ENCODE data around the gene RAB3C. TPM values are rescaled to one million over a fixed set of nuclear protein-coding genes. Genes with fewer than 3 reads are reported as not detected.
"Not testable (repeated sequence)": the region's sequence is repeated elsewhere in the genome, so short reads cannot be mapped to it uniquely, and the experiment has no call there.

RAB3C gene
- total RNA-seq, 1 experiment from 2014 or later = not detected

- DNase-seq (ENCODE audit: low read depth) = no peak
- in situ Hi-C loops (cut with HindIII; ENCODE audit: low pct_unique_long_range_greater_than_20kb, low sequenced_read_pairs) = no loop called here
Measured at GRCh38 chr5:58666141-58666540, 83.3 kb downstream of the RAB3C start.

DNA sequence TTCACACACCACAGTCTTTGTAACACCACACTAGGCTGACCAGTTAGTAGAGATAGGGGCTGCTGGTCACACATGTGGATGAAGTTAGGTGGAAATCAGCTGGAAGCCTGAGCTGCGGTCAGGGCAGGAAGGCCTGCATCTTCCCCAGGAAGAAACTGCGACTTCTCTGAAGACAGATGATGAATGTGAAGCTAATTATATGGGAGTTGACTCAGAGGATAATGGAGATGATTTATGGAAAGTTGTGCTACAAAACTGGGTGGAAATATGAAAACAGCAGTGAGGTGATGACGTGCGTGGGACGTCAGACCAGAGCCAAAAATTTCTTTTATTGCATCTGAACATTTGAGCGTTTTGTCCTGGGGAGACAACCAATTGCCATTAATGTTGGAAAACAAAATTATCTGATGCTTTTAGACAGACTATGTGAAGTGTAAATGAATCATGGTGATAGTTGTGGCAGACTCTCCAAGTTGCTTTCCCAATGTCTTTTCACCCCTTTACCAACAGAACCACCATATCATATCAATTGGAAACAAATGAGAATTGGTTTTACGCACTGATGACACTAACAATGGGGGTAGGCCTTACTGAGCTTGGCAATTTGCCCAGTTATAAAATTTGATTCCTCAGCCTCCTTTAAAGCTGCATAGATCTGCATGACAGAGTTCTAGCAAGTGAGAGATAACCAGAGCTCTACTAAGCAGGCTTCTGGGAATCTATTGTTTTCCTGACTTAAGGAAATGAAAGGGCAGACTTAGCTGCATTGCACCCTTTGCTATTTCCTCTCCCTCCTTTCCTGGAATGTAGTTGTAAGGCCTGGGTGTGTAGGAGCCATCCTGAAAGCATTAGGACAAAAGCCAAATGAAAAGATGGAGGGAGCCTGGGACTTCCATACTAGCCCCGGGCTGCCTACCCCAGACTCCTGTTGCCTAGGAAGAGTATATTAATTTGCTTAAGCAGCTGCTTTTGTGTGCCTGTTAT is 84.0 kb downstream of the RAB3C start:
- no peak for DNase-seq (ENCODE audit: low read depth)
- in situ Hi-C loops (cut with HindIII; ENCODE audit: low pct_unique_long_range_greater_than_20kb, low sequenced_read_pairs) = no loop called here

- no peak for DNase-seq (ENCODE audit: low read depth)
- in situ Hi-C loops (cut with HindIII; ENCODE audit: low pct_unique_long_range_greater_than_20kb, low sequenced_read_pairs) = no loop called here
Measured at GRCh38 chr5:58670582-58670981, 87.7 kb downstream of the RAB3C start.

DNA sequence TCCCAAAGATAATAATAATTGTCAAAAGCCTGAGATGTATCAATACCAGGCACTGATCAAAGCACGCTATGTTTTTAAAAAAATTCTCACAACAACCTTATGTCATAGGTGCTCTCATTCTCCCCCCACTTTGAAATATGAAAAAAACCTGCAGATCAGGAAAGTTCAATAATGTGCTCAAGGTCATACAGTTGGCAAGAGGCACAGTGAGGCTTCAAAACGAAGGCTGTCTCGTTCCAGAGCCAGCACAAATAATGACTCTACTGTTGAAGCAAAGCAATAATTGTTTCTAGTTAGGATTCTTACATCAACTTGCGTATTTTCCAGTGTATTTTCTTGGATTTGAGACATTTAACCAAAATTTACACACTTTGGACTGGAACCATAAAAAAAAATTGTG is 88.3 kb downstream of the RAB3C start:
- in situ Hi-C loops (cut with HindIII; ENCODE audit: low pct_unique_long_range_greater_than_20kb, low sequenced_read_pairs) = no loop called here
- DNase-seq (ENCODE audit: low read depth) = no peak

DNA sequence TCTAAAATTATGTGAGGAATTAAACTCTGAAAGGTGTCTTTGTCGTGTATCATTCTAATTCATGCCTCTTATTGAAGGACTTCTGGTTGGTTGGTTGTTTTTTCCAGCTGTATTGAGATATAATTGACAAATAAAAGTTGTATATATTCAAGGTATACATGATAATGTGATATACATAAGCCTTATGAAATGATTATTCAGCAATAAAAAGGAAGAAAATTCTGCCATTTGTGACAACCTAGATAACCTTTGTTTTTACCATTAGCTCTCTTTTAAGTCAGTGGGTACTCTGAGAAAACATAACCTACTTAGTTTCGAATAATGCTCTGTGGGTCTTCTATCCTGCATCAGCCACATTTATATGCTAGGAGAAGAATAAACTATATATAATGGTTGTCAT is 89.6 kb downstream of the RAB3C start:
- in situ Hi-C loops (cut with HindIII; ENCODE audit: low pct_unique_long_range_greater_than_20kb, low sequenced_read_pairs) = no loop called here
- DNase-seq (ENCODE audit: low read depth) = no peak

DNA sequence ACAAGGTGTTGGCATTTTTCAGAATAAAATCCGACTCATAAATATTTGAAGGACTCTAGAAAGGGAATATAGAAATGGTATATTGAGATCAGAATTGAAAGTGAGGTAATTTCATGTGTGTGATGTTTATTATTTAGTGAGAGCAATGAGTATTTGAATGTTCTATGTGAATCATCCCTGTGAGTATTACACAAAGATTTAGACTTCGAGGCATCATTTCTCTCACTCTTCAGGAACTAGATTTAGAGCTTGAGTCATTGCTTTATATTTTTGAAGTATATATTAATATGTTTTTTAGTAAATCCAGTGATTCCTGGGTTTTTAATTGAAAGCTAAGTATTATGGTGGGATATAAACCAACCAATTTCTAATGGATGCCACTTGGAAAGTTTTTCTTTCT is 91.2 kb downstream of the RAB3C start:
- DNase-seq (ENCODE audit: low read depth) = no peak
- in situ Hi-C loops (cut with HindIII; ENCODE audit: low pct_unique_long_range_greater_than_20kb, low sequenced_read_pairs) = no loop called here

DNA sequence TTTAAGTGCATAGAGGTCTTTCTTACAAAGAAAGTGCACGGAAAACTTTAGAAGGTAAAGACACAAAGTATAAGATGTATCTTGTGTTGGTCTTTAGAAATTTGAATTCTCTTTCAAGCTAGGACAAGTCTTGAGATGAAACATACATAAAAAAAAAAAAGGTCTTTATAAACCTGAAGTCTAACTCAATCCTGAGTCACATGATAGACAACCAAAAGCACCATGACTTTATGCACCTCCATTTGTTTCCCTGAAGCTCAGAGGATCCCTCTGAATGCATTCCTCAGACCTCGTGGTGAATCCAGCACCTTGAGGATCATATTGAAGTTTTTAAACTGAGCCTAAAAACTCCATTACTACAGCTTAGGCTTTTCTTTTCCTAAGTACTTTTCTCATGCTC is 91.8 kb downstream of the RAB3C start:
- in situ Hi-C loops (cut with HindIII; ENCODE audit: low pct_unique_long_range_greater_than_20kb, low sequenced_read_pairs) = no loop called here

GRCh38 chr5:58675341-58675740 is 92.5 kb downstream of the RAB3C start:
- in situ Hi-C loops (cut with HindIII; ENCODE audit: low pct_unique_long_range_greater_than_20kb, low sequenced_read_pairs) = no loop called here
- DNase-seq (ENCODE audit: low read depth) = no peak

More for the DNA sequence above, 91.8 kb downstream of the RAB3C start:
- DNase-seq (ENCODE audit: low read depth) = no peak

GRCh38 chr5:58677650-58678049 is 94.8 kb downstream of the RAB3C start:
- in situ Hi-C loops (cut with HindIII; ENCODE audit: low pct_unique_long_range_greater_than_20kb, low sequenced_read_pairs) = no loop called here
- no peak for DNase-seq (ENCODE audit: low read depth)

DNA sequence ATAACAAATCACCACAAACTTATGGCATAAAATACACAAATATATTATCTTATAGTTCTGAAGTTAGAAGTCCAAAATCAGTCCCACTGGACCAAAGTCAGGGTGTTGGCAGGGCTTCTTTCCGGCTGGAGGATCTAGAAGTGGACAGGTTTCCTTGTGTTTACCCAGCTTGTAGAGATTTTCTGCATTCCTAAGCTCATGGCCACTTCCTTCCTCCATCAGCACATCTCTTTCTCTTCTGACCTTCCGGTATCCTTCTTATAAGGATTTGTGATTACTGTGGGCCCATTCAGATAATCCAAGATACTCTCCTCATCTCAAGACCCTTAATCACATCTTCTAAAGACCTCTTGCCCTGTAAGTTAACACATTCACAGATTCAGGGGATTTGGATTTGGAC is 97.6 kb downstream of the RAB3C start:
- no peak for DNase-seq (ENCODE audit: low read depth)
- in situ Hi-C loops (cut with HindIII; ENCODE audit: low pct_unique_long_range_greater_than_20kb, low sequenced_read_pairs) = no loop called here

DNA sequence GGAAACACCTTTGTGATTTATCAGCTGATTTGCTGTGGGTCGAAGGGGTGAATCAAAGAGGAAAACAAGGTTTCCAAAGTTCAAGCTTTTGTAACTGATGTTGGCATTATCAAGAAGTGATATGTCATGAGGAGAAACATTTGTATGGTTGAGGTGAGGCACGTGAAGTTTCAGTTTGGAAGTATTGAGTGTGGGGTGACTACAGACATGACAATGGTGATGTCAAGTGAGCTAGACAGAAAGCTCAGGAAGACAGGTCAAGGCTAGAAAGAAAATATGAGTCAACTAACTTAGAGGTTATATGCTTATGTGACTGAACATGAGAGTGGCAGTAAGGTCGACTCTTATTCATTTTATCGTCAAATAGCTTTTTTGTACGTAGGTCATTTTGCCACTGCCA is 99.1 kb downstream of the RAB3C start:
- in situ Hi-C loops (cut with HindIII; ENCODE audit: low pct_unique_long_range_greater_than_20kb, low sequenced_read_pairs) = no loop called here

GRCh38 chr5:58683567-58683966 is 100.7 kb downstream of the RAB3C start:
- in situ Hi-C loops (cut with HindIII; ENCODE audit: low pct_unique_long_range_greater_than_20kb, low sequenced_read_pairs) = no loop called here
- no peak for DNase-seq (ENCODE audit: low read depth)

More for the DNA sequence above, 99.1 kb downstream of the RAB3C start:
- no peak for DNase-seq (ENCODE audit: low read depth)

DNA sequence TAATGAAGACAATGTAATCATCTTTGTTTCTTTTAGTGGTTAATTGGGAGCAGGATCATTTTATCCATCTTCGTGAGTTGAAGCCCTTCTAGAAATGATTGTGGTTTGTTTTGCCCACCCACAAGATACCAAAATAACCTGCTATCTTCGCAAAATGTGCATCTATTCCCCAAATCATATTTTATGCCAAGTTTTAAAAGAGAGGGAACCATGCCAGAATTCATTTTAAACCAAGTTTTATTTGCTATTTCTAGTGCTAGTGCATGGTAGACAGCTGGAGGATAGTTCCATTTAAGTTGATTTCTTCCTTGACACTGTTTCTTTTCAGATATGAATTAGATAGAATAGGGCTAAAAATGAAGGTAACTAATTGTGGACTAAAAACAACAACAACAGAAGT is 104.2 kb downstream of the RAB3C start:
- DNase-seq (ENCODE audit: low read depth) = no peak
- in situ Hi-C loops (cut with HindIII; ENCODE audit: low pct_unique_long_range_greater_than_20kb, low sequenced_read_pairs) = no loop called here

GRCh38 chr5:58687595-58687994 is 104.7 kb downstream of the RAB3C start:
- no peak for DNase-seq (ENCODE audit: low read depth)
- in situ Hi-C loops (cut with HindIII; ENCODE audit: low pct_unique_long_range_greater_than_20kb, low sequenced_read_pairs) = no loop called here

GRCh38 chr5:58699088-58699761 is 116.3 kb downstream of the RAB3C start:
- in situ Hi-C loops (cut with HindIII; ENCODE audit: low pct_unique_long_range_greater_than_20kb, low sequenced_read_pairs) = not testable (repeated sequence)

DNA sequence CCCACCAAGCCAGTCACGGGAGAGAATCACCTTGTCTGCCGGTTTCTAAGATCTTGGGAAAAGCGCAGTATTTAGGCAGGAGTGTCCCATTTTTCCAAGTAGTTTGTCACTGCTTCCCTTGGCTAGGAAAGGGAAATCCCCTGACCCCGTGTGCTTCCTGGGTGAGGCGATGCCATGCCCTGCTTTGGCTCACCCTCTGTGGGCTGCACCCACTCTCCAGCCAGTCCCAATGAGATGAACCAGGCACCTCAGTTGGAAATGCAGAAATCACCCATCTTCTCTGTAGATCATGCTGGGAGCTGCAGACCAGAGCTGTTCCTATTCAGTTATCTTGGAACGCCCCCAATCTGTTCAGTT is 116.9 kb downstream of the RAB3C start:
- in situ Hi-C loops (cut with HindIII; ENCODE audit: low pct_unique_long_range_greater_than_20kb, low sequenced_read_pairs) = no loop called here
- no peak for DNase-seq (ENCODE audit: low read depth)

More at GRCh38 chr5:58699088-58699761, 116.3 kb downstream of the RAB3C start:
- not testable (repeated sequence) for DNase-seq (ENCODE audit: low read depth)

- no peak for DNase-seq (ENCODE audit: low read depth)
- in situ Hi-C loops (cut with HindIII; ENCODE audit: low pct_unique_long_range_greater_than_20kb, low sequenced_read_pairs) = no loop called here
Measured at GRCh38 chr5:58703925-58704555, 121.2 kb downstream of the RAB3C start.

- in situ Hi-C loops (cut with HindIII; ENCODE audit: low pct_unique_long_range_greater_than_20kb, low sequenced_read_pairs) = no loop called here
- DNase-seq (ENCODE audit: low read depth) = no peak
Measured at GRCh38 chr5:58706736-58707135, 123.9 kb downstream of the RAB3C start.

GRCh38 chr5:58708456-58708855 is 125.6 kb downstream of the RAB3C start:
- DNase-seq (ENCODE audit: low read depth) = no peak
- in situ Hi-C loops (cut with HindIII; ENCODE audit: low pct_unique_long_range_greater_than_20kb, low sequenced_read_pairs) = no loop called here
